Heart right ventricle (tissue), 16 donors: Measurements from ENCODE around the gene KLK10. TPM values are rescaled to one million over a fixed set of nuclear protein-coding genes. Genes with fewer than 3 reads are reported as not detected.

Source experiments
- ATAC-seq, 8 donors: fragments of 200-7000 bp; cut with Tn5 transposase; one replicate each; pipeline ENCODE4 v1.9.1; 2020; ENCODE audit warnings: mild to moderate bottlenecking in 8 of 8, moderate library complexity in 8 of 8, moderate number of reproducible peaks in 1 of 8
- DNase-seq, 2 donors: peaks; one replicate each; pipeline ENCODE4 v3.0.0-alpha.2; 2020
- H3K27ac ChIP-seq, 10 donors: fragments of 200-600 bp; sonication (generic) in 2 of 10; one replicate each; pipeline versions ENCODE4 v1.5.0 to v1.8.0; 2020 to 2022; ENCODE audit warnings: mild to moderate bottlenecking in 3 of 10
- H3K27me3 ChIP-seq, 7 donors: fragments of 200-600 bp; one replicate each; pipeline ENCODE4 v1.8.0; 2021 to 2022; ENCODE audit warnings: mild to moderate bottlenecking in 2 of 7
- H3K36me3 ChIP-seq, 9 donors: fragments of 200-600 bp; sonication (generic) in 1 of 9; one replicate each; pipeline versions ENCODE4 v1.5.0 to v1.8.0; 2020 to 2022; ENCODE audit warnings: mild to moderate bottlenecking in 2 of 9
- H3K4me1 ChIP-seq, 9 donors: fragments of 200-600 bp; sonication (generic) in 1 of 9; one replicate each; pipeline versions ENCODE4 v1.5.0 to v1.8.0; 2020 to 2022; ENCODE audit warnings: mild to moderate bottlenecking in 4 of 9
- H3K4me3 ChIP-seq, 10 donors: fragments of 200-600 bp; sonication (generic) in 2 of 10; one replicate each; pipeline versions ENCODE4 v1.5.0 to v1.8.0; 2020 to 2022; ENCODE audit warnings: mild to moderate bottlenecking in 7 of 10, moderate library complexity in 2 of 10
- H3K9me3 ChIP-seq, 11 donors: fragments of 200-600 bp in 10 of 11; sonication (generic) in 2 of 11; one replicate each; pipeline versions ENCODE4 v1.5.0 to v1.8.0; 2013 to 2022; ENCODE audit warnings: mild to moderate bottlenecking in 2 of 11, control low read depth in 1 of 11, moderate library complexity in 1 of 11
- WGBS, 2 donors: extraction: QIAGEN DNeasy Blood & Tissue Kit; methylation state at CpG; one replicate each; pipeline ENCODE4 v1.1.7; 2013; ENCODE audit warnings: inconsistent platforms in 1 of 2; 5-methylcytosine and 5-hydroxymethylcytosine counted together
- intact Hi-C, 10 donors: fragments of 100-400 bp; cut with DNase I; formaldehyde crosslinking; loops; one replicate each; pipeline versions ENCODE4 v1.11.1 to v1.14.2; 2022
- long read RNA-seq, 3 donors: library from polyadenylated mRNA; unstranded; transcript quantifications; one replicate each; pipeline ENCODE4 v2.0.0, GENCODE V29; 2020 to 2021
- polyA plus RNA-seq, 2 donors: library from polyadenylated mRNA; stranded (reverse); fragments of 200-250 nt; gene quantifications; one replicate each; pipeline ENCODE4 v1.2.3, GENCODE V29; 2013
- total RNA-seq, 10 donors: library from RNA; stranded (reverse); fragmentation: NEBNext Ultra II Directional in 3 of 10; extraction: Animal tissue kit (Norgen Biotek cat#: 25700) in 3 of 10; gene quantifications; one replicate each; pipeline versions ENCODE4 v1.2.1 to v1.2.4, GENCODE V29; 2021 to 2023
- TF ChIP-seq, protein P1 (sequence below), 9 donors: fragments of 200-600 bp; sonication (generic) in 2 of 9; IDR thresholded peaks; one replicate each; pipeline versions ENCODE4 v1.5.0 to v1.8.0; 2021 to 2022; ENCODE audit warnings: antibody characterized with exemption in 9 of 9, mild to moderate bottlenecking in 5 of 9, moderate library complexity in 1 of 9
- donor health status: Arrhythmogenic right ventricular cardiomyopathy.
- donor health status: ischemic (EF 13 %, LVEDD 7.1; RV severe dilation, severe dysfunction).
- donor health status: healthy with polysubstance abuse.
- donor health status: DM: no; HTN: yes; CAD: no.
- donor health status: DM: no; HTN: no; CAD: no.
- donor health status: ischemic (EF 25% LVEDD 6.9; RV normal size, moderate dysfunction).
- donor health status: ischemic (EF 25% LVEDD 5.7; RV mildly dilated, moderate dysfunction).
- donor health status: healthy.
- donor health status: DM: yes; HTN: yes; CAD: no.
- donor health status: Ischemic cardiomyopathy.
- donor health status: ischemic (EF 35%, LVEDD 5.7; RV mildly dilated, moderate dysfunction).
- donor health status: nonischemic (EF 11% LVEDD 7.7; RV severe dilation, severe dysfunction).
- donor health status: DM: yes; HTN: yes; CAD: no.
- donor health status: PGD.
- donor health status: ischemic (EF 29% LVEDD 5.4; RV normal size, mild dysfunction).
- donor health status: nonischemic (EF 23%, LVEDD 6.1; RV moderate dilation, normal function).

Gene KLK10, protein sequence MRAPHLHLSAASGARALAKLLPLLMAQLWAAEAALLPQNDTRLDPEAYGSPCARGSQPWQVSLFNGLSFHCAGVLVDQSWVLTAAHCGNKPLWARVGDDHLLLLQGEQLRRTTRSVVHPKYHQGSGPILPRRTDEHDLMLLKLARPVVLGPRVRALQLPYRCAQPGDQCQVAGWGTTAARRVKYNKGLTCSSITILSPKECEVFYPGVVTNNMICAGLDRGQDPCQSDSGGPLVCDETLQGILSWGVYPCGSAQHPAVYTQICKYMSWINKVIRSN
- total RNA-seq (1 to 10 TPM in 1 of 10 donors, under 1 TPM in 4, not detected in 5; 0.16 to 1.8 (median 0.38) TPM), polyA plus RNA-seq (under 1 TPM in 1 of 2 donors, not detected in 1; 0.49 TPM)
- long read RNA-seq, donor 1, result 0 reads
- long read RNA-seq, donor 2, result 0 reads
- long read RNA-seq, donor 3, partial matches to known transcripts, result 0 of 1 reads
- long read RNA-seq, donor 3, other reads (novel, unspliced or antisense), result 0 of 1 reads

- ATAC-seq (peak in 1 of 8 donors; percentile 9), DNase-seq (no peak)
- Histone ChIP-seq H3K36me3 (no peaks in the 10 kb centered on the region), H3K4me1 (peaks cover 0 to 37% (median 28%) of the 10 kb centered on the region in 9 donors), H3K27ac (no peak within 1 kb of the TSS), H3K9me3 (no peaks in the 10 kb centered on the region), H3K27me3 (peaks cover 23 to 80% (median 68%) of the 10 kb centered on the region in 7 donors), H3K4me3 (peak within 1 kb of the TSS; percentile 8 to 60 (median 41))
- TF ChIP-seq, protein P1, sequence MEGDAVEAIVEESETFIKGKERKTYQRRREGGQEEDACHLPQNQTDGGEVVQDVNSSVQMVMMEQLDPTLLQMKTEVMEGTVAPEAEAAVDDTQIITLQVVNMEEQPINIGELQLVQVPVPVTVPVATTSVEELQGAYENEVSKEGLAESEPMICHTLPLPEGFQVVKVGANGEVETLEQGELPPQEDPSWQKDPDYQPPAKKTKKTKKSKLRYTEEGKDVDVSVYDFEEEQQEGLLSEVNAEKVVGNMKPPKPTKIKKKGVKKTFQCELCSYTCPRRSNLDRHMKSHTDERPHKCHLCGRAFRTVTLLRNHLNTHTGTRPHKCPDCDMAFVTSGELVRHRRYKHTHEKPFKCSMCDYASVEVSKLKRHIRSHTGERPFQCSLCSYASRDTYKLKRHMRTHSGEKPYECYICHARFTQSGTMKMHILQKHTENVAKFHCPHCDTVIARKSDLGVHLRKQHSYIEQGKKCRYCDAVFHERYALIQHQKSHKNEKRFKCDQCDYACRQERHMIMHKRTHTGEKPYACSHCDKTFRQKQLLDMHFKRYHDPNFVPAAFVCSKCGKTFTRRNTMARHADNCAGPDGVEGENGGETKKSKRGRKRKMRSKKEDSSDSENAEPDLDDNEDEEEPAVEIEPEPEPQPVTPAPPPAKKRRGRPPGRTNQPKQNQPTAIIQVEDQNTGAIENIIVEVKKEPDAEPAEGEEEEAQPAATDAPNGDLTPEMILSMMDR (IDR thresholded peaks at IDR 0.05), result no peak
- intact Hi-C loops, result loop anchor here in 3 of 10 donors (5.0 to 10.0 kb wide), 2 partner anchors 85 to 153 kb away; no protein-coding TSS in a partner anchor
- WGBS, 2 donors, result 2 to 5% methylated on average over 13 to 14 of the region's 14 CpGs
Observed at GRCh38 chr19:51019544-51019925, at the start of gene KLK10. TSS of gene KLK10 (minus strand) at chr19:51019709. CDS start at chr19:51019130, 579 bp downstream.

DNA sequence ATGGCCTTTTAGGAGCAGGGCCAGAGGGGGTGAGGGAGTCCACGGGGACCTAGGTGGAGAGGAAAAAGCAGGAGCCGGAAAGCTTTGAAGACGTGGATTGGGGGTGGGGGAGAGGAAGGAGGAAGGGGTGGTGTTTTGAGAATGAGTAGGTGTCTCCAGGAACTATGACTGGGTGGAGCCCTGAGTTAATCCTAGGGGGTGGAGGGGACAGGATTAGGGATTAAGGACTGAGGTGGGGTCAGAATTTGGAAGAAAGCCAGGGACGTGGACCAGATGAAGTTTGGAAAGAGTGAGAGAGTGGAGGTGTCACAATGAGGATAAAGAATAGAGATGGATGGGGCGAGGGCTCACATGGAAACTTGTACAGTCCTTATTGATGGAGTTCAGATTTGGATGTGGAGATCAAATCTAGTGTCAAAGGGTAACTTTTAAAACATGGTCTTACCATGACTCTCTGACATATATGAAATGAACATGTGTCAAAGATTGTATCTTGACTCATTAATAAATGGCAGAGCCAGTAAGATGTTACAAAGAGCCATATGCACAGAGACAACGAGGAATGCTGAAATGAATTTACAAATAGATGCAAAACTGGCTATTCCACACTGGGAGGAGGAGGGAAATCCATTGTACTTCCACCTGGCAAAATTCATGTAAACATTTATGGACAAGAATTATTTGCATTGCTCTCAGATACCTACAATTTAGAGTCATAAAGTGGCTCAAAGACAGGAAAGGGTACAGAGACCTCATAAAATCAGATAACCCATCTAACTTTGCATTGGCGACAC lies 47.1 kb upstream of the KLK10 start:
- H3K27me3 ChIP-seq, result peaks cover 0 to 37% (median 18%) of the 10 kb centered on the region in 7 donors
- no peaks in the 10 kb centered on the region for H3K9me3 ChIP-seq
- no peak for DNase-seq
- intact Hi-C loops, result no loop called here
- 62 to 64% methylated on average over 7 of the region's 7 CpGs for WGBS, 2 donors
- ATAC-seq, result peak in 1 of 8 donors; percentile 29
- H3K4me3 ChIP-seq, result no peak overlapping the region
- TF ChIP-seq, protein P1 (IDR thresholded peaks at IDR 0.05), result no peak
- no peaks in the 10 kb centered on the region for H3K36me3 ChIP-seq
- H3K27ac ChIP-seq, result no peak overlapping the region
- H3K4me1 ChIP-seq, result peaks cover 0 to 16% (median 9%) of the 10 kb centered on the region in 9 donors

DNA sequence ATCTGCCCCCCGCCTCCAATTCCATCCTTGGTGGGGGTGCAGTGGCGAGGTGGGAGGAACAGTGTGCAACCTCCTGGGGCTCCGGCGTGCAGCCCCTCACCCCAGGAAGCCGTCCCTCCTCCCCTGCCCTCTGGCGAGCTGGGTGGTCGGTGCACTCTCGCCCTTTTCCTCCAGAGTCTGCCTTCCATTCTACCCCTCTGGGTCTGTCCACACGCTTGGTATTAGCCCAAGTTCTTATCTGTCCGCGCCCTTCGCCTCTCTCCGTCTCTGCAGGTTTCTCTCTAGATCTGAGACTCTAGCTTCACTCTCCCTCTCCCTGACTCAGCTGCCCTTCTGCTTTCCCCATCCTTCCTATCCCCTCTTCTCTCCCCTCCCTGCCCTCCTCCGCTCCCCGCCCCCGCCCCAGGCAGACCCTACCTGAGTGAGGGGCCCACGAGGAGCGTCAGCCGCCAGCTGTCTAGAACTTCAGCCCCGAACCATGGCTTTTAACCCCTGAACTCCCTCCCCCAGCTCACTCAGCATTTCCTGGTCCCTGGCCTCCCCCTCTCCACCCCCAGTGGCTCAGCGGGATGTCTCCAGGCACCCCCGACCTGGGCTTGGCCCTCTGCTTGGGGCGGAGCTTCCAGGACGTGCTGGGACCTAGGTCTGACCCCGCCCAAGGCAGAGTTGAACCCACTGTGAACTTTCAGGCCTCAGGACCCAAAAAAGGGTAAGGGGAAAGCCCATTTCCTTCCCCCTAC lies 45.9 kb upstream of the KLK10 start:
- intact Hi-C loops, result no loop called here
- WGBS, 2 donors, result 12 to 20% methylated on average over 25 of the region's 25 CpGs
- Histone ChIP-seq H3K4me3 (peak overlapping the region in 9 of 10 donors; percentile 17 to 46 (median 29)), H3K9me3 (no peaks in the 10 kb centered on the region), H3K27me3 (peaks cover 0 to 37% (median 19%) of the 10 kb centered on the region in 7 donors), H3K27ac (peak overlapping the region in 3 of 10 donors; percentile 28 to 36 (median 31)), H3K4me1 (peaks cover 0 to 16% (median 9%) of the 10 kb centered on the region in 9 donors), H3K36me3 (no peaks in the 10 kb centered on the region)
- ATAC-seq (peak in 4 of 8 donors; percentile 8 to 52 (median 14)), DNase-seq (no peak)
- TF ChIP-seq, protein P1 (IDR thresholded peaks at IDR 0.05), result no peak
